ENCODE data around the gene NPAS3.

GRCh38 chr14:33762161-33762851 is 823.6 kb downstream of the NPAS3 start:
- TF ChIP-seq EZH2 (IDR thresholded peaks at IDR 0.05) = no peak
- TF ChIP-seq POLR2AphosphoS5 (IDR thresholded peaks at IDR 0.05; ENCODE audit: borderline replicate concordance, low read depth, low read length) = no peak
